OCI-M2 (cell line): ENCODE results near the gene SNHG17.
"Not testable (repeated sequence)": the region's sequence is repeated elsewhere in the genome, so short reads cannot be mapped to it uniquely, and the experiment has no call there.

Source experiments
- DNase-seq: peaks from one replicate; lab custom pipeline; 2025; ENCODE audit not compliant: unreplicated experiment; lab: John Stamatoyannopoulos, UW

SNHG17 gene

DNA sequence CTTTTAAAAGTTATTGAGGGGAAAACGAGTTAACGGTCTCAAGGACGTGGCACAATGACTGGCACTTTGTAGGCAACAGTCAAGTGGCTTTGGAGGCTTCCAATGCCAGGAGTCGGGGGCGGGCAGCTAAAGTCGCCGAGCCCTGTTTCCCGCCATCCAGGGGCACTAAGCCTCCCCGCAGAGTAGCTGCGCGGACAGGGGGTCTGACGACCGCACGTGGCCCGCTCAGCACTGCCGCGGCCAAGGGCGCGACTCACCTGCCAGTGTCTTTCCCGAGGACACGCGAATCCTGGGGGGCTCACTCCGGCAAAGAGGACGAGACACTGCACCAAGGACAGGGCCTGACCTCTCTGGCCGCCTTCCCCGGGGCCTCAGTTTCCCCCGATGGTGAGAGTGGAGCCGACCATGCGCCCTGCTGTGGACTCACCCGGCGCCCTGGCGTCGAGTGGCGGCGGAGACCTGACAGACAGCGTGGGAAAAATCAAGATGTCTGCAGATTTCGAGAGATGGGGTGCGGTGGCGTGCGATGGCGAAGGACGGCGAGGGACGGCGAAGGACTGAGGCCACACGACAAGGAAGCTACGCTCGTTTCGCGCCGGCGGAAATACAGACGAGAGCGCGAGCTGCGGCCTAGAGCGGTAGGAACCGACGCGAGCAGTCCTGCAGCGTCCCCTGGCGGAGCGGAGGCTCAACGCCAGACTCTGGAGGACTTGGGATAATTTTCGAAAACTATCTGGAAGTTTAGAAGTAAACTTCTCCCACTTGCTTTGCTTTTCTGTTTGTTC, at the start of gene SNHG17:
TSS of gene SNHG17 (minus strand) at position 559 of the 785 bp plus-strand sequence.
- no peak for DNase-seq

- no peak for DNase-seq
These were observed 44.5 kb upstream of the SNHG17 start for GRCh38 chr20:38479596-38479995.

- DNase-seq = no peak
These were observed 42.6 kb upstream of the SNHG17 start for GRCh38 chr20:38477747-38478146.

DNA sequence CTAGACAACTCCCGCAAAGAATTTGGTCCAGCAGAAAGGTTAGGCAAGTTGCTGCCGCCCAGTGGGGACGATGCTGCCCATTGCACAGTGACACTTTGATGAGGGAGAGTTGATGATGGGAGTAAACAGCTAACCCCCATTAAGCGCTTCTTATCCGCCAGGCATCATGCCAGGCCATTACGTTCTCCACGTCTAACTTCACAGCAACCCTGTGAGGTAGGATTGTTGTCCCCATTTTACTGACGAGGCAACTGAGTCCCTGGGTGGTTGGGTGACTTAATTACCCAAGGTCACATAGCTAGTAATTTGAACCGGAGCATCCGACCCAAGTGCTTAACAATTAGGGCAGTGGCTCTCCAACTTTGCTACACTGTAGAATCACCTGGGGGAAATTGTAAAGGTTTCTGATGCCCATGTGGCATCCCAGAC, 38.3 kb upstream of the SNHG17 start:
- DNase-seq = no peak

DNA sequence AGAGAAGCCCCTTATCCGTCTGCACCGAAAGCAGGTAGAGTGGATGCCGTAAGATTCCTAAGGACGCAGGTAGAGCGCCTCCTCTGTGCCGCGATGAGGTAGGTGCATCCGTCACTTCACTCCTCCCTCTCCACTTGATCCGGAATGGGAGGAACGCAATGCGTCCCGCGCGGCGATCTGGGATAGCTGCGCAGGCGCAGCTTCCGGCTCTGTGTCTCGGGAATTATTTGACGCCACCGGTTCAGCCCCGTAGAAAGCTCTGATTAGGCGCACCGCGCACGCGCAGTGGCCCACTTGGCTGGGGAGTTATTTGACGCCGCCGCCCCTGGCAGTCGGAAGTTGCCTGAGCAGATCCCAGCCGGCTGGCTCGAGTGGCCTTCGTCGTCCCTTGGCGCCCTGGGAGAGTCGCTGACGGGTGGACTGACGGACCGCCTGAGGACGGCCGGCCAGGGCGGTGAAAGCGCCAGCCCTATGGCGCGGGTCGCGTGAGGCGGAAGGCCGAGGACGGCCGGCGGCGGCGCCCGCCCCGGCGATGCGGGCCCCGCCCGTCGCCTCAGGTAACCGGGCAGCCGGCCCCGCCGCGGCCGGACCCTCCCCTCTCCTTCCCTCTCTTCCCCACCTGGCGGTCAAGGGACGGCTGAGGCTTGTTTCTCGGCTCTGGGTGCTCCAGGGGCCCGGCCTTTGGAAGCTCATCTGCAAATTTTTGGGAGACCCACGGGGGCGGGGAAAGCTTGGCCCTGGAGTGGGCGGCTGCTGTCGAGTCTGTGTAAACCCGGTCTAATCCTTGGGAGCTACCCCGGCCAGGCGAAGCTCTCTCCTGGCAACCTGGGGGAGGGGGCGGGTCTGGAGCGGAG, 37.6 kb upstream of the SNHG17 start, which contains the start of gene RALGAPB:
TSS of gene RALGAPB (plus strand) at position 331 of the 854 bp plus-strand sequence. CDS start 15,590 bp downstream, outside the sequence.
- DNase-seq = peak; percentile 97

- no peak for DNase-seq
These were observed 36.9 kb upstream of the SNHG17 start for GRCh38 chr20:38471987-38472512.

GRCh38 chr20:38471245-38471644, 36.1 kb upstream of the SNHG17 start:
- DNase-seq = no peak

GRCh38 chr20:38466983-38467382, 31.9 kb upstream of the SNHG17 start:
- no peak for DNase-seq

DNA sequence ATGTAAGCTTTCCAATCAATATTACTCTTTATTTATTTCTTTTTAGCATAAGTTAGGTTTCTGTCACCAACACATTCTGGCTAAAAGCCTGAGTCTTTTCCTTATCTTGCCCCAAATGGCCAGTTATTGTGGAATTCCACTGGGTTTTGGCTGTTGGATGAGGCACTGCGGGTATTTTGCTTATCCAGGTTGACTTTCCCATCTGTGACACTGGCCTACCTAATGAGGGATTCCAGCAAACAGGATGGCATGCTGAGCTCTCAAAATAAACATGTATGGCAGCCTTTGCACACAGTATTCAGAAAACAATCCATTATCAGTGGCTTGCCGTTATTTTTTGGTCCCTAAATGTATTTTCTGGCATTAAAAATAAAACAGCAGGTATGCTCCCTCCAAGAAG, 31.0 kb upstream of the SNHG17 start:
- DNase-seq = no peak

DNA sequence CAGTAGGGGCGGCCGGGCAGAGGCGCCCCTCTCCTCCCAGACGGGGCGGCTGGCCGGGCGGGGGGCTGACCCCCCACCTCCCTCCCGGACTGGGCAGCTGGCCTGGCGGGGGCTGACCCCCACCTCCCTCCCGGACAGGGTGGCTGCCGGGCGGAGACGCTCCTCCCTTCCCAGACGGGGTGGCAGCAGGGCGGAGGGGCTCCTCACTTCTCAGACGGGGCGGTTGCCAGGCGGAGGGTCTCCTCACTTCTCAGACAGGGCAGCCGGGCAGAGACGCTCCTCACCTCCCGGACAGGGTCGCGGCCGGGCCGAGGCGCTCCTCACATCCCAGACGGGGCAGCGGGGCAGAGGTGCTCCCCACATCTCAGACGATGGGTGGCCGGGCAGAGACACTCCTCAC, 26.4 kb upstream of the SNHG17 start:
- not testable (repeated sequence) for DNase-seq

DNA sequence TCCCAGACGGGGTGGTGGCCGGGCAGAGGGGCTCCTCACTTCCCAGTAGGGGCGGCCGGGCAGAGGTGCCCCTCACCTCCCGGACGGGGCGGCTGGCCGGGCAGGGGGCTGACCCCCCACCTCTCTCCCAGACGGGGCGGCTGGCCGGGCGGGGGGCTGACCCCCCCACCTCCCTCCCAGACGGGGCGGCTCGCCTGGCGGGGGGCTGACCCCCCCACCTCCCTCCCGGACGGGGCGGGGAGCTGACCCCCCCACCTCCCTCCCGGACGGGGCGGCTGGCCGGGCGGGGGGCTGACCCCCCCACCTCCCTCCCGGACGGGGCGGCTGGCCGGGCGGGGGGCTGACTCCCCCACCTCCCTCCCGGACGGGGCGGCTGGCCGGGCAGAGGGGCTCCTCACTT, 26.0 kb upstream of the SNHG17 start:
- not testable (repeated sequence) for DNase-seq

GRCh38 chr20:38460631-38461030, 25.5 kb upstream of the SNHG17 start:
- not testable (repeated sequence) for DNase-seq

- no peak for DNase-seq
These were observed 25.0 kb upstream of the SNHG17 start for GRCh38 chr20:38460040-38460623.

DNA sequence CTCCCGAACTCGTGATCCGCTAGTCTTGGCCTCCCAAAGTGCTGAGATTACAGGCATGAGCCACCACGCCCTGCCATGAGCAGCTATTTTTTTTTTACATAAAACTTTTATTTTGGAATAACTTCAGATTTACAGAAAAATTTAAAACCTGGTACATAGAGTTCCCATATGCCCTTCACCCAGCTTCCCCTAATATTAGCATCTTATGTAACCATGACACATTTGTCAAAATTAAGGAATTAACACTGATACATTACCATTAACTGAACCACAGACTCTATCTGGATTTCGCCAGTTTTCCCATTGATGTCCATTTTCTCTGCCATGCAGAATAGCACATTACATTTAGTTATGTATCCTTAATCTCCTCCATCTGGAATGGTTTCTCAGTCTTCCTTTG, 23.2 kb upstream of the SNHG17 start:
- DNase-seq = no peak

DNA sequence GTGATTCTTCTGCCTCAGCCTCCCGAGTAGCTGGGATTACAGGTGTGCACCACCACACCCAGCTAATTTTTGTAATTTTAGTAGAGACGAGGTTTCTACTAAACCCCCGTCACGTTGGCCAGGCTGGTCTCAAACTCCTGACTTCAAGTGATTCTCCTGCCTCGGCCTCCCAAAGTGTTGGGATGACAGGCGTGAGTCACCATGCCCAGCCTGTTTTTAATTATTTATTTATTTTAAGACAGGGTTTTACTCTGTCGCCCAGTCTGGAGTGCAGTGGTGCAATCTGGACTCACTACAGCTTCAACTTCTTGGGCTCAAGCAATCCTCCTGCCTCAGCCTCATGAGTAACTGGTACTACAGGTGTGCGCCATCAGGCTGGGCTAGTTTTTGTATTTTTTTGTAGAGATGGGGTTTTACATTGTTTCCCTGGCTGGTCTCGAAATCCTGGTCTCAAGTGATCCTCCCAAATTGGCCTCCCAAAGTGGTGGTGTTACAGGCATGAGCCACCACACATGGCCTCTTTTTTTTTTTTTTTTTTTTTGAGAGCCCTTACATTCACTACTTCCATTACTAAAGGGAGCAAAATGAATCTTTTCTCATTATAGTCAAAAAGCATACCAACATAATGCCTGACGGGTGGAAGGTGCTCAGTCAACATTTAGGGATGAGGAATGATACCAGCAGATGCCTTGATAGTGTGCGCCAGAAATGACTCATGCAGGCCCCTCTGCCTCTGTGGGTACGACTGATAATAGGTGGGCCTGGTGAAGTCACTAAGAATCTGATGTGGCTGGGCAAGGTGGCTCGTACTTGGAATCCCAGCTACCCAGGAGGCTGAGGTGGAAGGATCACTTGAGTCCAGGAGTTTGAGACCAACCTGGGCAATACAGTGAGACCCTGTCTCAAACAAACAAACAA, 19.7 kb upstream of the SNHG17 start:
- no peak for DNase-seq

- no peak for DNase-seq
These were observed 18.8 kb upstream of the SNHG17 start for GRCh38 chr20:38453941-38454340.

- DNase-seq = peak; percentile 49
These were observed 17.9 kb upstream of the SNHG17 start for GRCh38 chr20:38452880-38453624.

DNA sequence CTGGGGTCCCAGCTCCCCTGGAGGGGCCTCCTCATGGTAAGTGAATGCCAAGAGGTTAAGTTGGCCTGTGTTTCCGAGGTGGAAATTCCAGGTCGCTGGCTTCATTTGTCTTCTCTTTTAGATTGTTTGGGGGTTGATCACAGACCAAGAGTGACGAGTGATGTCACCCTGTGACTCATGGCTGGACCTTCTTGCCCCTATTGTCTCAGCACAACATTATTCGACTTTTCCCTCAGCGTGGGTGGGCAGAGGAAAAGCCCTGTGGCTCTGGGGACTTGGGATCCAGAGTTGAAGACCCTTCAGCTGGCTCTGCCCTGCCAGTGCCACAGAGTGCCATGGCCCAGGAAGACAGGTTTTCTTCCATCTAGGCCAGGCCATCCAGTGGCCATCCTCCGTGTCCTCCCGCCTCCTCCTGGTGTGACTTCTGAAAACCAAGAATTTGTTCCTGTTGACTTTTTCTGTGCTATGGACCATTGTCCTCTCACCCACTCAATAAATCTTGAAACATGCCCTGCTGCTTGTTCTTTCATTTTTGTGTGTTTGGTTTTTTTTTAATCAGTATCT, 15.4 kb upstream of the SNHG17 start:
- DNase-seq = no peak

GRCh38 chr20:38449046-38449445, 13.9 kb upstream of the SNHG17 start:
- DNase-seq = no peak
